ENCODE results near the gene COX5A.
A peak's percentile ranks its signal among the peaks of the same experiment; 100 is the strongest.

Gene COX5A

DNA sequence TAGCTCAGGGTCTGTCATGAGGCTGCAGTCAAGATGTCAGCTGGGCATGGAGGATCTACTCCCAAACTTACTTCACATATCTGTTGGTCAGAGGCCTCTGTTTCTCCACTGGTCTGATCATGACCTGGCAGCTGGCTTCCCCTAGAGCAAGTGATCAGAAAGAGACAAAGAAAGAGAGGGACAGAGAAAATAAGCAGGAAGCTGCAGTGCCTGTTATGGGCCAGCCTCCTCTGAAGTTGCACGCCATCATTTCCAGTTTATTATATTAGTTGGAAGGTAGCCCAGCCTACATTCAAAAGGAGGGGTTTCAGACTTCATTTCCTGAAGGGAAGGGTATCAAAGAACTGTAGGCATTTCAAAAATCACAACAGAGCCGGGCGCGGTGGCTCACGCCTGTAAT is 23.7 kb upstream of the COX5A start:
- no peak overlapping the region for H2BK120ac ChIP-seq (ENCODE audit: low read depth, low read length)
- no peaks in the 10 kb centered on the region for H3K9me3 ChIP-seq (ENCODE audit: control insufficient read depth, low read length)
- no peak overlapping the region for H2BK5ac ChIP-seq (ENCODE audit: low read depth, low read length, poor library complexity, severe bottlenecking)
- no peak overlapping the region for H2BK12ac ChIP-seq (ENCODE audit: low read length in 2 of 2)
- no peak overlapping the region for H3K27ac ChIP-seq (ENCODE audit: low read length, poor library complexity, severe bottlenecking)
- H3K4me3 ChIP-seq (ENCODE audit: insufficient read depth in 1 of 2, low read depth in 1 of 2, low read length in 2 of 2) = no peak overlapping the region
- H3K4me1 ChIP-seq (ENCODE audit: control insufficient read depth, insufficient read depth, low read depth, low read length) = peaks cover 24% of the 10 kb centered on the region
- no peak for DNase-seq
- H2BK15ac ChIP-seq (ENCODE audit: low read depth, poor library complexity, severe bottlenecking) = no peak overlapping the region
- no peak overlapping the region for H2AFZ ChIP-seq (ENCODE audit: low read depth, low read length)
- H3K9ac ChIP-seq (ENCODE audit: low read length) = no peak overlapping the region
- no peak overlapping the region for H3K23ac ChIP-seq (ENCODE audit: low read length in 2 of 2)
- no peak overlapping the region for H2AK5ac ChIP-seq (ENCODE audit: low read length, severe bottlenecking)
- no peaks in the 10 kb centered on the region for H3K36me3 ChIP-seq (ENCODE audit: control insufficient read depth in 1 of 2, insufficient read depth in 2 of 2, low read depth in 1 of 2, low read length in 2 of 2)
- peaks cover 8 to 36% of the 10 kb centered on the region in 2 experiments for H3K27me3 ChIP-seq (ENCODE audit: control insufficient read depth in 1 of 2, insufficient read depth in 1 of 2, low read length in 2 of 2)
- 98% methylated on average over 5 of the region's 5 CpGs for WGBS
- no peak overlapping the region for H3K4me2 ChIP-seq (ENCODE audit: low read length, poor library complexity, severe bottlenecking)
- no peaks in the 10 kb centered on the region for H3K79me1 ChIP-seq (replicated peaks; ENCODE audit: low read length, poor library complexity, severe bottlenecking)
- no peak overlapping the region for H4K8ac ChIP-seq (ENCODE audit: low read length)
- no peak overlapping the region for H3K14ac ChIP-seq (ENCODE audit: low read length in 2 of 2)
- no peak overlapping the region for H3K18ac ChIP-seq (ENCODE audit: low read depth in 1 of 2, low read length in 2 of 2)
- no peak overlapping the region for H3K4ac ChIP-seq (ENCODE audit: low read depth in 1 of 2, low read length in 2 of 2)
- H4K91ac ChIP-seq (ENCODE audit: low read length) = no peak overlapping the region

DNA sequence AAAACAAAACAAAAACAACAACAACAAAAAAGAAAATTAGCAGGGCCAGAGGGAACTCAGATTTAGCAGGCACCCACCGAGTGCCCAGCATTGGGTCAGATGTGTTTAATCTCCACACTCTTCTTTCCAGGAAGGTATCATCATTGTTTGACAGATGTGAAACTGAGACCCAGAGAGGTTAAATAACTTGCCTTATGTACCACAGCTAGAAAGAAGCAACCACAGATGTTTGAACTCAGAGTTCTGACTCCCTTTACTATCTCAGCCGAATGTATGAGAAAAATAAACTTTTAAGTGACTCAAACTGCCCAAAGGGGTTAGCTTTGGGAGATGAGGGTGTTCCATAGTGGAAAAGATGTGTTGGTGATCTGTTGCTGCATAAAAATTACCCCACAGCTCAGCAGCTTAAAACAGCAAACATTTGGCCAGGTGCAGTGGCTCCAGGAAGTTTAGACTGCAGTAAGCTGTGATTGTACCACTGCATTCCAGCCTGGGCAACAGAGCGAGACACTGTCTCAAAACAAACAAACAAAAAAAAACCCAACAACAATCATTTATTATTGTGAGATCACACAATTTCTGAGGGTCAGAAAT is 23.2 kb upstream of the COX5A start:
- Histone ChIP-seq H3K4me2 (ENCODE audit: low read length, poor library complexity, severe bottlenecking) (no peak overlapping the region), H3K4ac (ENCODE audit: low read depth in 1 of 2, low read length in 2 of 2) (no peak overlapping the region)
- 40% methylated on average over 2 of the region's 3 CpGs for WGBS

DNA sequence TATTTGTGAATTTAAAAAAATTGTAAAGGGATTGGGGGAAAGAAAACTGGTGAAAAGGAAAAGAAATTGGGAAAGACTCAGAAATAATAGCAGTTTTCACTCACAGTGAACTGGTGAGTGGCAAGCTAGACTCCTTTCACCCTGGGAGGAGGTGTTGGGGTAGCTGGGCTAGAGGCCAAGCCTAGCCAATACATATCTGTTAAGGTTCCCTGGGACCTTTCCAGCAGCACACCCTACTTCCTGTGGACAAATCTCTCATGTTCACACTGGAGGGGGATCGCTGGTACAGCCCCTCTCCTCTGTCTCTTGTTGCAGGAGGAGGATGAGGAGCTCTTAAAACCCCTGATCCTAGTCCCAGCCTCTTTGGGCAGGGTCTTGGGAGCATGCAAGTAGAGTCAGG is 22.4 kb upstream of the COX5A start:
- Histone ChIP-seq H3K4me3 (ENCODE audit: insufficient read depth in 1 of 2, low read depth in 1 of 2, low read length in 2 of 2) (no peak overlapping the region), H3K4ac (ENCODE audit: low read depth in 1 of 2, low read length in 2 of 2) (no peak overlapping the region), H3K23ac (ENCODE audit: low read length in 2 of 2) (no peak overlapping the region), H3K79me1 (replicated peaks; ENCODE audit: low read length, poor library complexity, severe bottlenecking) (no peaks in the 10 kb centered on the region), H3K36me3 (ENCODE audit: control insufficient read depth in 1 of 2, insufficient read depth in 2 of 2, low read depth in 1 of 2, low read length in 2 of 2) (no peaks in the 10 kb centered on the region), H3K27me3 (ENCODE audit: control insufficient read depth in 1 of 2, insufficient read depth in 1 of 2, low read length in 2 of 2) (peaks cover 8 to 44% of the 10 kb centered on the region in 2 experiments), H3K4me1 (ENCODE audit: control insufficient read depth, insufficient read depth, low read depth, low read length) (peaks cover 32% of the 10 kb centered on the region), H3K4me2 (ENCODE audit: low read length, poor library complexity, severe bottlenecking) (no peak overlapping the region), H3K27ac (ENCODE audit: low read length, poor library complexity, severe bottlenecking) (no peak overlapping the region), H3K9me3 (ENCODE audit: control insufficient read depth, low read length) (no peaks in the 10 kb centered on the region), H3K18ac (ENCODE audit: low read depth in 1 of 2, low read length in 2 of 2) (no peak overlapping the region), H3K9ac (ENCODE audit: low read length) (no peak overlapping the region), H3K14ac (ENCODE audit: low read length in 2 of 2) (no peak overlapping the region), H4K8ac (ENCODE audit: low read length) (no peak overlapping the region), H2BK15ac (ENCODE audit: low read depth, poor library complexity, severe bottlenecking) (no peak overlapping the region), H2BK12ac (ENCODE audit: low read length in 2 of 2) (no peak overlapping the region), H2AFZ (ENCODE audit: low read depth, low read length) (no peak overlapping the region), H2AK5ac (ENCODE audit: low read length, severe bottlenecking) (no peak overlapping the region), H4K91ac (ENCODE audit: low read length) (no peak overlapping the region), H2BK120ac (ENCODE audit: low read depth, low read length) (no peak overlapping the region), H2BK5ac (ENCODE audit: low read depth, low read length, poor library complexity, severe bottlenecking) (no peak overlapping the region)
- no peak for DNase-seq
- WGBS = 100% methylated on average over 1 of the region's 1 CpG

More for the DNA sequence above, 23.2 kb upstream of the COX5A start:
- no peak overlapping the region for H2AK5ac ChIP-seq (ENCODE audit: low read length, severe bottlenecking)
- no peak overlapping the region for H2BK15ac ChIP-seq (ENCODE audit: low read depth, poor library complexity, severe bottlenecking)
- no peaks in the 10 kb centered on the region for H3K36me3 ChIP-seq (ENCODE audit: control insufficient read depth in 1 of 2, insufficient read depth in 2 of 2, low read depth in 1 of 2, low read length in 2 of 2)
- H3K9me3 ChIP-seq (ENCODE audit: control insufficient read depth, low read length) = no peaks in the 10 kb centered on the region
- H4K8ac ChIP-seq (ENCODE audit: low read length) = no peak overlapping the region
- H2BK120ac ChIP-seq (ENCODE audit: low read depth, low read length) = no peak overlapping the region
- no peak overlapping the region for H3K23ac ChIP-seq (ENCODE audit: low read length in 2 of 2)
- no peak overlapping the region for H3K4me3 ChIP-seq (ENCODE audit: insufficient read depth in 1 of 2, low read depth in 1 of 2, low read length in 2 of 2)
- H3K27ac ChIP-seq (ENCODE audit: low read length, poor library complexity, severe bottlenecking) = no peak overlapping the region
- no peak overlapping the region for H2BK5ac ChIP-seq (ENCODE audit: low read depth, low read length, poor library complexity, severe bottlenecking)
- H3K27me3 ChIP-seq (ENCODE audit: control insufficient read depth in 1 of 2, insufficient read depth in 1 of 2, low read length in 2 of 2) = peaks cover 8 to 36% of the 10 kb centered on the region in 2 experiments
- no peak overlapping the region for H2BK12ac ChIP-seq (ENCODE audit: low read length in 2 of 2)
- no peak overlapping the region for H3K9ac ChIP-seq (ENCODE audit: low read length)
- no peak overlapping the region for H4K91ac ChIP-seq (ENCODE audit: low read length)
- no peak overlapping the region for H3K18ac ChIP-seq (ENCODE audit: low read depth in 1 of 2, low read length in 2 of 2)
- H2AFZ ChIP-seq (ENCODE audit: low read depth, low read length) = no peak overlapping the region
- DNase-seq = peak; percentile 67
- H3K79me1 ChIP-seq (replicated peaks; ENCODE audit: low read length, poor library complexity, severe bottlenecking) = no peaks in the 10 kb centered on the region
- peaks cover 29% of the 10 kb centered on the region for H3K4me1 ChIP-seq (ENCODE audit: control insufficient read depth, insufficient read depth, low read depth, low read length)
- no peak overlapping the region for H3K14ac ChIP-seq (ENCODE audit: low read length in 2 of 2)

DNA sequence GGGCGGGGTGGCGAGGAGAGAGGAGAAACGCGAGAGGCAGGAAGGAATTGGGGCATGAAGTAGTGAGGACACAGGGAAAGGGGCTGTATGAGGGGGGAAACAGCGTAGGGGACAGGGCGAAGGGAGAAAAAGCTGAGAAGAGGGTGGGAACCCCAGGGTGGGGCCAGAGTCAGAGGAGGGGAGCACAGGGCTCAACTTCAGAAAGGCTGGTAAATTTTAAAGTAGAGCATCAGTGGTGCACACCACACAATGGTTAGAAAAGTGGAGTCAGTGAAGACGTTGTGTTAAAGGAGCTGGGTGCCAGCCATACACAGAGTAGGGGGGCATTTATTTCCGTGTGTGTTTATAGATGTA is 21.7 kb upstream of the COX5A start:
- H3K27me3 ChIP-seq (ENCODE audit: control insufficient read depth in 1 of 2, insufficient read depth in 1 of 2, low read length in 2 of 2) = peaks cover 8 to 51% of the 10 kb centered on the region in 2 experiments
- no peaks in the 10 kb centered on the region for H3K9me3 ChIP-seq (ENCODE audit: control insufficient read depth, low read length)
- H3K27ac ChIP-seq (ENCODE audit: low read length, poor library complexity, severe bottlenecking) = no peak overlapping the region
- H3K4ac ChIP-seq (ENCODE audit: low read depth in 1 of 2, low read length in 2 of 2) = no peak overlapping the region
- peak overlapping the region in 1 of 2 experiments; percentile 70 for H3K4me3 ChIP-seq (ENCODE audit: insufficient read depth in 1 of 2, low read depth in 1 of 2, low read length in 2 of 2)
- H2AFZ ChIP-seq (ENCODE audit: low read depth, low read length) = no peak overlapping the region
- H3K14ac ChIP-seq (ENCODE audit: low read length in 2 of 2) = no peak overlapping the region
- no peak overlapping the region for H2BK5ac ChIP-seq (ENCODE audit: low read depth, low read length, poor library complexity, severe bottlenecking)
- H4K91ac ChIP-seq (ENCODE audit: low read length) = no peak overlapping the region
- H2BK15ac ChIP-seq (ENCODE audit: low read depth, poor library complexity, severe bottlenecking) = no peak overlapping the region
- H2AK5ac ChIP-seq (ENCODE audit: low read length, severe bottlenecking) = no peak overlapping the region
- WGBS = 15% methylated on average over 7 of the region's 8 CpGs
- H3K9ac ChIP-seq (ENCODE audit: low read length) = no peak overlapping the region
- H3K79me1 ChIP-seq (replicated peaks; ENCODE audit: low read length, poor library complexity, severe bottlenecking) = no peaks in the 10 kb centered on the region
- no peak overlapping the region for H2BK120ac ChIP-seq (ENCODE audit: low read depth, low read length)
- no peak overlapping the region for H3K23ac ChIP-seq (ENCODE audit: low read length in 2 of 2)
- peaks cover 31% of the 10 kb centered on the region for H3K4me1 ChIP-seq (ENCODE audit: control insufficient read depth, insufficient read depth, low read depth, low read length)
- no peak overlapping the region for H2BK12ac ChIP-seq (ENCODE audit: low read length in 2 of 2)
- H3K4me2 ChIP-seq (ENCODE audit: low read length, poor library complexity, severe bottlenecking) = no peak overlapping the region
- H3K36me3 ChIP-seq (ENCODE audit: control insufficient read depth in 1 of 2, insufficient read depth in 2 of 2, low read depth in 1 of 2, low read length in 2 of 2) = no peaks in the 10 kb centered on the region
- no peak for DNase-seq
- no peak overlapping the region for H3K18ac ChIP-seq (ENCODE audit: low read depth in 1 of 2, low read length in 2 of 2)
- no peak overlapping the region for H4K8ac ChIP-seq (ENCODE audit: low read length)

Measured in mesenchymal stem cell (in vitro differentiated cells and primary cell).